HepG2 (cell line): ENCODE results near the gene SIRT5. TPM values are rescaled to one million over a fixed set of nuclear protein-coding genes. Genes with fewer than 3 reads are reported as not detected.

Experiments used
- ATAC-seq: fragments of 200-7000 bp; cut with Tn5 transposase; 3 replicates; pipeline ENCODE4 v1.9.1; 2020; ENCODE audit warnings: mild to moderate bottlenecking, moderate library complexity
- BruUV-seq: library from RNA; stranded (reverse); fragments of 400-500 nt; replicated peaks from 2 replicates; lab custom pipeline; 2021; lab: Mats Ljungman, UMichigan
- CTCF ChIA-PET: fragments of 300-600 bp; formaldehyde crosslinking; extraction: SDS; loops from one replicate; lab custom pipeline; 2021; ENCODE audit warnings: low total read pairs, inconsistent platforms, low intra/inter-chr PET ratio; lab: Yijun Ruan, JAX
- POLR2A ChIA-PET: fragments of 350-600 bp; sonication (Branson Sonifier 250); formaldehyde crosslinking; loops from one replicate; lab custom pipeline; 2020; ENCODE audit warnings: antibody characterized with exemption, inconsistent platforms; lab: Yijun Ruan, JAX
- DNase-seq: peaks from one replicate; pipeline ENCODE4 v3.0.0-alpha.2; 2015; ENCODE audit warnings: low spot score
- FAIRE-seq: peaks from 3 replicates; lab custom pipeline; 2011; peaks lifted over from hg19 to GRCh38; lab: Jason Lieb, UNC
- H2AFZ ChIP-seq: one replicate; pipeline ENCODE4 v1.6.1; 2011; ENCODE audit warnings: low read length, inconsistent platforms
- H3K27ac ChIP-seq: fragments of 300-600 bp; 3 replicates; pipeline ENCODE4 v1.8.0; 2011; ENCODE audit warnings: mixed run types, mild to moderate bottlenecking, mixed read lengths, low read length, inconsistent platforms; ENCODE audit not compliant: insufficient read depth; ENCODE audit errors: extremely low read length
- H3K27me3 ChIP-seq, 2 experiments: fragments of 200-600 bp in 1 of 2; 2 replicates in 1 of 2; 3 replicates in 1 of 2; pipeline versions ENCODE4 v1.6.0 to v1.8.0; 2011; ENCODE audit warnings: low read length in 2 of 2, mild to moderate bottlenecking in 2 of 2, moderate library complexity in 2 of 2, inconsistent platforms in 1 of 2; ENCODE audit not compliant: insufficient read depth in 2 of 2, control insufficient read depth in 1 of 2
- H3K36me3 ChIP-seq, 2 experiments: fragments of 200-600 bp in 1 of 2; replicated peaks in 1 of 2; 2 replicates in 1 of 2; 3 replicates in 1 of 2; pipeline versions ENCODE4 v1.5.1 to v1.8.0; 2011; ENCODE audit warnings: low read length in 2 of 2, inconsistent platforms in 1 of 2; ENCODE audit not compliant: insufficient read depth in 2 of 2, control insufficient read depth in 1 of 2
- H3K4me1 ChIP-seq: 2 replicates; pipeline ENCODE4 v1.5.1; 2012; ENCODE audit warnings: low read length, inconsistent platforms; ENCODE audit not compliant: insufficient read depth
- H3K4me2 ChIP-seq: 2 replicates; pipeline ENCODE4 v1.6.0; 2011; ENCODE audit warnings: low read depth, low read length, inconsistent platforms
- H3K4me3 ChIP-seq, 3 experiments: fragments of 200-600 bp in 1 of 3; sonication (generic), shearing (Covaris generic) in 1 of 3; replicated peaks in 1 of 3; 2 replicates each; pipeline ENCODE4 v1.5.1; 2011 to 2016; ENCODE audit warnings: low read length in 3 of 3, inconsistent platforms in 2 of 3, low read depth in 2 of 3, mild to moderate bottlenecking in 2 of 3, control low read depth in 1 of 3, mixed read lengths in 1 of 3; ENCODE audit not compliant: insufficient read depth in 1 of 3
- H3K79me2 ChIP-seq: one replicate; pipeline ENCODE4 v1.6.1; 2011; ENCODE audit warnings: low read length, inconsistent platforms; ENCODE audit not compliant: insufficient read depth
- H3K9ac ChIP-seq: 2 replicates; pipeline ENCODE4 v1.6.0; 2011; ENCODE audit warnings: mild to moderate bottlenecking, low read depth, low read length, inconsistent platforms; ENCODE audit not compliant: insufficient read depth
- H3K9me3 ChIP-seq: 2 replicates; pipeline ENCODE4 v1.5.1; 2012; ENCODE audit warnings: mild to moderate bottlenecking, low read length
- H4K20me1 ChIP-seq: 2 replicates; pipeline ENCODE4 v1.6.0; 2011; ENCODE audit warnings: inconsistent platforms, mild to moderate bottlenecking, low read length, moderate library complexity; ENCODE audit not compliant: insufficient read depth
- ATAD3A ChIP-seq: sonication (generic); formaldehyde crosslinking; IDR thresholded peaks from 2 replicates; pipeline ENCODE4 v1.4.0; 2020; ENCODE audit warnings: missing genetic modification reagents
- IKZF1 ChIP-seq: fragments of 450-650 bp; IDR thresholded peaks from 2 replicates; pipeline ENCODE4 v1.7.1; 2016
- JUNB ChIP-seq: sonication (generic); formaldehyde crosslinking; IDR thresholded peaks from 2 replicates; pipeline ENCODE4 v1.8.0; 2022; ENCODE audit warnings: missing genetic modification reagents, mild to moderate bottlenecking, borderline replicate concordance
- KLF12 ChIP-seq: sonication (generic); formaldehyde crosslinking; IDR thresholded peaks from 2 replicates; pipeline ENCODE4 v1.4.0; 2020; ENCODE audit warnings: missing genetic modification reagents, borderline replicate concordance
- MED13 ChIP-seq: sonication (generic); formaldehyde crosslinking; IDR thresholded peaks from 2 replicates; pipeline ENCODE4 v1.5.0; 2020; ENCODE audit warnings: missing genetic modification reagents
- MZF1 ChIP-seq: sonication (generic); formaldehyde crosslinking; IDR thresholded peaks from 2 replicates; pipeline ENCODE4 v1.8.1; 2023; ENCODE audit warnings: mild to moderate bottlenecking, missing genetic modification reagents, borderline replicate concordance
- NFE2L2 ChIP-seq: fragments of 150-350 bp; IDR thresholded peaks from 2 replicates; pipeline ENCODE4 v1.6.1; 2014; ENCODE audit warnings: low read length
- RARG ChIP-seq: sonication (generic); formaldehyde crosslinking; IDR thresholded peaks from 2 replicates; pipeline ENCODE4 v1.4.0; 2020; ENCODE audit warnings: low read depth, mild to moderate bottlenecking, missing genetic modification reagents
- RBM22 ChIP-seq: fragments of 200-400 bp; formaldehyde crosslinking; optimal IDR thresholded peaks from 2 replicates; pipeline ENCODE3; 2017; ENCODE audit warnings: mild to moderate bottlenecking, low read length, moderate library complexity
- SMAD1 ChIP-seq: sonication (generic); formaldehyde crosslinking; IDR thresholded peaks from 2 replicates; pipeline ENCODE4 v1.4.0; 2020; ENCODE audit warnings: missing genetic modification reagents, low read depth, mild to moderate bottlenecking, borderline replicate concordance
- TAF15 ChIP-seq: fragments of 200-400 bp; formaldehyde crosslinking; IDR thresholded peaks from one replicate; pipeline ENCODE4 v1.6.1; 2018; ENCODE audit warnings: mild to moderate bottlenecking, low read depth, low read length; ENCODE audit not compliant: poor library complexity, severe bottlenecking
- TBX2 ChIP-seq: sonication (generic); formaldehyde crosslinking; IDR thresholded peaks from 2 replicates; pipeline ENCODE4 v1.5.0; 2020; ENCODE audit warnings: missing genetic modification reagents, mild to moderate bottlenecking, borderline replicate concordance
- TFDP2 ChIP-seq: sonication (generic); formaldehyde crosslinking; IDR thresholded peaks from 2 replicates; pipeline ENCODE4 v1.4.0; 2020; ENCODE audit warnings: missing genetic modification reagents
- TGIF2 ChIP-seq: IDR thresholded peaks from 2 replicates; pipeline ENCODE4 v1.6.1; 2016; ENCODE audit warnings: control low read depth, missing compliant biosample characterization
- ZFP1 ChIP-seq: IDR thresholded peaks from 2 replicates; pipeline ENCODE4 v1.6.1; 2016
- ZNF616 ChIP-seq: sonication (generic); formaldehyde crosslinking; IDR thresholded peaks from 2 replicates; pipeline ENCODE4 v1.5.0; 2020; ENCODE audit warnings: low read depth, mild to moderate bottlenecking, missing genetic modification reagents
- ZNF687 ChIP-seq: sonication (generic); formaldehyde crosslinking; IDR thresholded peaks from 2 replicates; pipeline ENCODE4 v1.5.1; 2020; ENCODE audit warnings: mild to moderate bottlenecking, missing genetic modification reagents, moderate library complexity
- ZNF704 ChIP-seq: sonication (generic); formaldehyde crosslinking; IDR thresholded peaks from 2 replicates; pipeline ENCODE4 v1.8.1; 2023; ENCODE audit warnings: mild to moderate bottlenecking, inconsistent platforms, moderate library complexity, missing genetic modification reagents, borderline replicate concordance
- WGBS: methylation state at CpG from one replicate; pipeline ENCODE4 v1.1.6; 2017; ENCODE audit warnings: low lambda C conversion rate; 5-methylcytosine and 5-hydroxymethylcytosine counted together
- in situ Hi-C: cut with HindIII; loops from 2 replicates; pipeline ENCODE4 v1.10.0; 2017; ENCODE audit warnings: low pct_unique_long_range_greater_than_20kb; ENCODE audit not compliant: extremely low pct_ligation_motif_present
- intact Hi-C: fragments of 100-400 bp; cut with micrococcal nuclease; formaldehyde crosslinking; loops from one replicate; pipeline ENCODE4 v1.10.0; 2022; ENCODE audit not compliant: unreplicated experiment
- polyA plus RNA-seq, 8 experiments: library from polyadenylated mRNA; depleted of rRNA in 3 of 8; stranded (reverse) in 7 of 8; unstranded in 1 of 8; fragments of >200 nt; fragmentation: Illumina TruSeq in 4 of 8; extraction: Trizol in 4 of 8; gene quantifications; 2 replicates each; pipeline versions ENCODE4 v1.2.1 to v1.2.3, GENCODE V29; 2011 to 2016; ENCODE audit warnings: low read depth in 4 of 8, missing spikeins in 1 of 8, mixed read lengths in 1 of 8; ENCODE audit not compliant: insufficient read depth in 1 of 8
- total RNA-seq, 5 experiments: library from RNA; depleted of rRNA; stranded (reverse); fragments of >200 nt; fragmentation: Illumina TruSeq; extraction: Trizol; gene quantifications; 2 replicates each; pipeline ENCODE4 v1.2.3, GENCODE V29; 2016; ENCODE audit warnings: low read depth in 1 of 5

The SIRT5 gene
- total and polyA plus RNA-seq, 2 of the 13 experiments (the other 11 are each of a cell fraction or from before 2014, with no cell fraction given): 14.1 to 16.6 TPM

DNA sequence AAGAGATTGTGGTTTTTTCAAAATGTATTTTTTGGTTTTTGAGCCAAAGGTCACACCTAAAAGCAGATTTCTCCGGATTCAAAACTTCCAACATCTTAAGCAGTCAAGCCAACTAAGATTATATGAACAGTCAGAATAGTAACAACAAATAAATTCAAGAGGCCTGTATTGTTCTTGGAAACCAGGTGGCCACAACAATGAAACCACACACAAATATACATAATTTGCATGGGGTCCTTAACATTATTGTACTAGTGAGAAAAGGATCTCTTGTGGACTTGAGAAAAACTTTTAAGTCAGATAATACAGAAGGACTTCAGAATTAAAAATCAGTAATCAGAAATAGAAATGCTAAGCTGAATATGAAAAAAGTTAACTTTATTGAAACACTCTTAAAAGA is 81.3 kb downstream of the SIRT5 start (continued):
- TF ChIP-seq MZF1 (CRISPR knock-in tag) (no peak), ATAD3A (no peak), ZNF704 (CRISPR knock-in tag) (no peak), NFE2L2 (no peak), ZNF616 (CRISPR knock-in tag) (no peak), ZFP1 (CRISPR knock-in tag) (no peak)
- TF ChIP-seq, all 625 proteins: peak for 0

- DNase-seq (no peak), FAIRE-seq (no peak), ATAC-seq (no peak)
- Histone ChIP-seq H3K9me3 (no peaks in the 10 kb centered on the region), H3K27ac (peak overlapping the region; percentile 50), H4K20me1 (peaks cover 30% of the 10 kb centered on the region), H3K36me3 (peaks cover 2 to 5% of the 10 kb centered on the region in 2 experiments; a peak in 4 of 5 replicates), H3K79me2 (peaks cover 82% of the 10 kb centered on the region), H3K4me1 (peaks cover 54% of the 10 kb centered on the region), H3K4me2 (no peak overlapping the region), H3K4me3 (no peak overlapping the region), H3K27me3 (no peaks in the 10 kb centered on the region), H3K9ac (no peak overlapping the region), H2AFZ (no peak overlapping the region)
- intact Hi-C loops (loop anchor here (5.0 kb wide), 1 partner anchor 43 kb away; the partner anchor contains the start of gene NOL7), in situ Hi-C loops (no loop called here)
- BruUV-seq: no TSS peak
- CTCF ChIA-PET: no interaction called here
- POLR2A ChIA-PET: interaction anchor here (1.0 to 1.7 kb wide), 5 partner anchors 11 to 55 kb away, joined by 5 to 14 read pairs (median 6); partner anchors contain the start of genes NOL7 and RANBP9
- 100% methylated on average over 1 of the region's 1 CpG for WGBS
- TF ChIP-seq ZNF687 (CRISPR knock-in tag): no peak
- TF ChIP-seq IKZF1: no peak
- TF ChIP-seq TGIF2 (CRISPR knock-in tag): no peak
- TF ChIP-seq RBM22: peak; percentile 56
- no peak for TF ChIP-seq TFDP2 (CRISPR knock-in tag)
- no peak for TF ChIP-seq SMAD1 (CRISPR knock-in tag)
- TF ChIP-seq JUNB (CRISPR knock-in tag): no peak
- no peak for TF ChIP-seq MED13 (CRISPR knock-in tag)
- TF ChIP-seq TBX2 (CRISPR knock-in tag): no peak
- no peak for TF ChIP-seq RARG (CRISPR knock-in tag)
- TF ChIP-seq TAF15: no peak
- TF ChIP-seq KLF12: no peak
Observed at GRCh38 chr6:13660273-13660672, 85.9 kb downstream of the SIRT5 start.
